Measurements from ENCODE around the gene GALC.

Gene GALC

DNA sequence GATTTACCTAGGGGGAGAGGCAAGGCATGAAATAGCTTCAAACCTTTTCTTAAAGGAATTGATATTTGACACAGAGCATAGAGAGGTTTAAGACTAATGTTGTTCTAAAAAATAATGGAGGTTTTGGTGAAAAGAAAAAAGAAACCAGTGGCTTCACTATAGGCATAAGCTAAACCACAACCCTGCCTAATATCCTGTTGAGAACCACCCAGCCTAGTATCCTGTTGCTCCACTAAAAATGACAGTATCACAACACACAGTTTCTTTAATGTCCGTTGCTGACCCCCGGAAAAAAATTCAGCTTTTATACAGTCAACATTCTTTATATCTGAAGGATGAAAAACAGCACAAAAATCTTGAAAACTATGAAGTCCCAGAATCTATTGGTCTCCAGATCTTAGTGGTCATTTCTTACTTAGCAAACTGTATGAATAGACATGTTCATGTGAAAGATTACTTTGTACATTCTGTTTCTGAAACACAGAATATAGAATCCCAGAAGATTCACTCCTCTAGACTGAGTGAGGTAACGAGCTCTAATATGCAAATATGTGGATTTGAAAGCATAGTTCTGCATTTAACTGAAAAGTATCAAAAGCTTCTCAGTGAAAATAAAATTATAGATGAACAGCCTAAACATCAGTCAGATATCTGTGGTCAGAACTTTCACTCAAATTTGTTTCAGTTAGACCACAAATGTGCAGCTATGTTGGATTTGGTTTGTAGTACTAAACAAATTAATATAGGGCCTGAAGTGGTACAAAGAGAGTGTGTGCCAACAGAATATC lies 40.5 kb downstream of the GALC start:
- DNase-seq, result no peak

DNA sequence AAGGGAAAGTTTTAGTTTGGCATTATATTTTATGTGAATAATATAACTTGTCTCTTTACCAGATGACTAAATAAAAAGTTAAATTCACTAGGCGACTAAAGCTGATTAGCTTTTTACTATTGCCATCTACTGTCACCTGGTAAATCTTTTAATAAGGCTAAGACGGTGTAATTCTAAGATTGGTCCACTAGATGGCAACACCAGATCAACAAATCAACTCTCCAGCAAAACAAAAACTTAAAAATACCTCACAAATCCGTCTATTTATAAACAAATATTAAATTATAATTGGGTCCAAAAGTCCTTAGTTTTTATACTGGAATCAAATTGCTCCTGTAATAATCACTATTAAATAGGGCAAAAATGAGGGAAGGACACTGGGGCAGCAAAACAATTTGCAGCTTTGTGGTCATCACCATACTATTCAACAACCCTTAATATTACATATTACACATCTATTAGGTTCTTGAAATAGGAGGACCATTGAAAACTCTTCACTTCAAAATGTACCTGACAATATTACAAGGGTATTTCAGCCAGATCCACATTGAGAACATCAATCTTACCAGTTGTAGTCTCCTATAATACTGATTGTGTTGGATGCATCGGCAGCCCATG lies 47.9 kb downstream of the GALC start:
- DNase-seq, result no peak

DNA sequence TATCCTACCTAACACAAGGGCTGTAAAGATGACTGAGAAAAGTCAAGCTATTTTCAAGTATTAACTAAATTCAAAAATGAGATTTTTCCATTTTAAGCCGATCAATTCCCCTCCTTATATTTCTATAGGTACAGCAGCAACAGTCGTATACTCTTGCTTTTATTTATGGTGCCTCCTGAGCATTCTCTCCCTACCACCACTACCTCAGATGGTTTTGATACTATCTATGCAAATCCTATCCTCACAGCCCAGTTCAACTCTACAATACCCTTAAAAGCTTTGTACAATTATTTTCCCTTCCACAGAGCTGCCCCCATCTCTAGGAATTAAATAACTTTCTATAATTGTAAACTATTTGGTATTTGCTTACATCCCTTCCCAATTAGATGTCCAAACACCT lies 52.1 kb downstream of the GALC start:
- no peak for DNase-seq

DNA sequence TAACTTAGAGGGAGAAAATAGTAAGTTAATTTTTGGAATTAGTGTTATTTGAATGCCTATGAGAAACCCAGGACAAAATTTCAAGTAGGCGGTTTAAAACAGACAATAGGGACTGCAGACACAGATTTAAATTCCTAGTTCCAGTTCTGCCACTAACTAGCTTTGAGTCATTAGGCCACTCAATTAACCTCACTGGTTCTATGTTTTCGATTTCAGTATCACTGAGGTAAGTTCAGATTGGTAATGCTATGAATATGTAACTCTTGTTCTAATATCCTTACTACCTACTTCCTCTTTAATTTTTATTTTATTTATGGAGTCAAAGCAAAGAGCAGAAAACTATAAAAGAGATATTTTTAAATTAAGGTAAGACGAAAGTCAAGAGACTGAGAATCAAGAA lies 52.6 kb downstream of the GALC start:
- DNase-seq, result no peak

DNA sequence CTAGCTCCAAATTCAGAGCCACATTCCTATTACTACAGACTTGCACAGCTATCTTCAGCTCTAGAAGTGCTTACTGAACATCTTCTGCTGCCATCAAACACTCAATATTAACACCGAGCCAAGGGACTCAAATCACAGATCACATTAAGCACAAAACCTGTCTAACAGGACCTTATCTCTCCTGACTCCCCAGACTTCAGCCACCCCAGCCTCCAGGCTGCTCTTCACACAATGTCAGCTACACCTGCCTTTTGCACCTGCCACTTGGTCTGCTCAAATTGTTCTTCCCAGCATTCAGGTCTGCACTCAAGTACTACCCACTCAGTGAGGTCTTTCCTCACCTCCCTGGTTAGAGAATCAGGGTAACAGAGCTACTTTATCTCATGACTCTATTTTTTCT lies 57.1 kb downstream of the GALC start:
- no peak for DNase-seq

DNA sequence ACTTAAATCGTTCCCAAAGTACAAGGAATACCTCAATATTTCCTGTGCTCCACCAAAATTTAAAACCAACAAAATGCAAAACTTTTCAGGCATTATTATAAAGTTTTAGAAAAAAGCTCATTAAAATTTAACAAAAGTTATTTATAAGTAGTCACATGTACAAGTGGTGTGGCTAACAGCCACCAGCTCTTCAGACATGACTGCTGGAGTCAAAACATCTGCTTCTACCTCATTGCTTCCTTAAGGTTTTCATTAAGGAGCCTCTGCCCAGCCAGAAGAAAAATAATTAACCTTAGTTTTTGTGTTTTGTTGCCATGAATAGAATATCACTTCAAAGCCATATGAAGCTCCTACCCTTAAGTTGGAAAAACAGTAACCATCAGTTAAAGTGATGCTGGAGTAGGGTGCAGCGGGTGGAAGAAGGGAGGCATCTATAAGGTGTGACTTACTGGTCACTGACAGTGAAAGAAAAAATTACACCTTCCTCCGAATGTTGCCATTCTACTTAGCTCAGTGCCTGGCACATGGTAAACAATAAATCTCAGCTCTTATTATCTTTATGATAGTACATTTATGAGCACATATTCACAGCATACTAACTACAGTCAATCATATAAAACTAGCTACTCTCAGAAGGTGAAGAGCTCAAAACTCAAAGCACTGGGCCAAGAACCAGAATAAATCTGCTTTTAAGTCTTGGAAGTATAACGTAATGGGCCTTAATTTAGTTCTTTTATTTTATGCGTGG lies 57.7 kb downstream of the GALC start:
- no peak for DNase-seq

DNA sequence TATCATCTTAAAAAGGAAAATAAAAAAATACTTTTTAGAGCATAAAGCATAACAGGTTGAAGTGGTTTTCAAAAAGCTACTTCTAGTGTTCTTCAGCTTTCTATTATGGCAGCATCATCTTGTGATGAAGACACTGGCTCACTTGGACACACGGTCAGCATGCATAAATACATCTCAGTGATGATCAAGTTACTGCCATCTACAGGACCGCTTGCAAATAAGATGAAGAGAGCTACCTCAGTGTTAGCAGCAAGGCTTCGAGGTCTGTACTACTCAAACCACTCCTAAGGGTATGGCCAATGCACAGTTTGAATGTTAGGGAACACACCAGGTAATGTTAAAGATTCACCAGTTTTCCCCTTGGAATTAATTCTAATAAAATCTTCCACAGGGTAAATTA lies 58.8 kb downstream of the GALC start:
- no peak for DNase-seq

DNA sequence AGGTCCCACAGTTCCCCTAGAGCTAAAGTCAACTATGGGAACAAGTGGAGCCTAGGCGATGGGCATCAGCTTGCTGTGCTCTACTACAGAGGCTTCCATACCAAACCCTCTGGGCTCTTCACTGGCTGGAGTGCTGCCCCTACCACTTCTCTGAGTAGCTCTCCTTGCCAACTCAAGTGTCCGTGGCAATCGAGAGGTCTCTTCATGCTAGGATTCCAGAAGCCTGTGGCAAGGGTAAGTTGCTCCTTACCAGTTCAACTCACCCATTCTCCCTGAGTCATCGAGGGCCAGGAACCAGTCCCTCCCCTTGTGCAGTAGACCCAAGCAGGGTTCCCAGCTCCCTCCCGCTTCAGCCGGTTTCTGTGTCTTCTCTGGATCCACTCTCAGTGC lies 76.1 kb downstream of the GALC start:
- no peak for DNase-seq

DNA sequence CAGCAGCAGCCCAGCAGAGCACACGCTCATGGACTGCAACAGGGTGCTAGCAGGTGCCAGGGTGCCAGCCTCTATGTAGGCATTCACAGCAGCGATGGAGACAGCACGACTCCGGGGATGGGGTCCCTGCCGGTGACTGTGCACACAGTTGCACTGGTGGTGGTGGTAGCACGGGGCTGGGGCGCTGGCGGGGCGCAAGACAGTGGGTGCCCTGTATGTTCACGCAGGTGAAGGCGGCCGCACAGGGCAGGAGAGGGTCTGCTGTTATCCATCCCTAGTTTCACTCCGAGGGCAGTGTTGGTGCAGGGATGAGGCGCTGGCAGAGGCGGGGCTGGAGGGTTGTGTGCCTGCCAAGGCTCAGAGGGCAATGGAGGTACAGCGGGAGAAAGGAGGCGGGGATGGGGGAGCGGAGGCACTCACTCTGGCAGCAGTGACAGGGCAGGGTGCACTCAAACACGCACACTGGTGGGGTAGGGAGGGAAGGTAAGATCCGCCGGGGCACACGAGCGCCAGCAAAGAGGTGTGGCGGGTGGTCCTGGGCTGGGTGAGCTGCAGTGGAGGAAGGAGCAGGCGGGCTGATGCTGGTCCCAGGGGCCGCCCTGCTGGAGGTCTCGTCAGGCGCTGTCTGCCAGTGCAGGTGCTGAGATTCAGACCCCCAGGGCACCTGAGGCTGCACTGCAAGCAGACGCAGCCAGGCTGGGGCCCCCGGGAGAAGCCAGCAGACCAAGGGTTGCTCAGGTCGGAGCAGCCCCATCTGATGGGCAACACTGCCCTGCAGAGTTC lies 76.7 kb downstream of the GALC start:
- DNase-seq, result no peak

DNA sequence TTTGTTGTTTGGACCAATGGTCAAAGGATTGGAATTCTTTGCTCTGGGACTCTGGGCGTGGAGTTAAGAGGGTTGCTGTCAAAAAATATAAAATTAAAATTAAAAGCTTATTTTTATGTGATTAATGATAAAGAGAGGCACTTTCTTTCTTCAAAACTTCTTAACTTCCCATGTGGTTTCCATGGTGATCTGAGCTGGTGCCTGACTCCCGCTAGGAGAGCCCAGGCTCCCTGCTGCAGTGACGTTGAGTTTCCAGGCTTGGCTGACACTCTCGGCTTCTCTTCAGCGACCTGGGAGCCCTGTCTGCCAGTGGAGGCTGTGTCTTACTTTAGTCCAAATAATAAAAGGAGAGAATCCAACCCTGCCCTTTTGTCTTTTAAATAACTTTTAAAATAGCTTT lies 84.4 kb downstream of the GALC start:
- no peak for DNase-seq

DNA sequence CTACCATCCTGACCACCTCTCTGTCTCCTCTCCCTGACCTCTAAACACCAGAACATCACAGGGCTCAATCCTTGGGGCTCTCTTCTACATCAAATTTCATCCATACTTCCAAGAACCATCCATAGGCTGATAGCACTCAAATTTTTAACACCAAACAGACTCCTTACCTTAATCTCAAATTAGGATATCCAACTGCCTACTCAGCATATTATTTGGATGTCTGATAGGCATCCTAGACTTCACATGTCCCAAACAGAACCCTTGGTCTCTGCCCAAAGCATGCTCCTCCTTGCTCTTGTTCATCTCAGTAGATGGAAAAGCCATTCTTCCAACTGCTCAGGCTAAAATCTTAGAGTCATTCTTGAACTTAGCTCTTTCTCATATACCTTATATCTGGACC lies 91.3 kb downstream of the GALC start:
- DNase-seq, result no peak

DNA sequence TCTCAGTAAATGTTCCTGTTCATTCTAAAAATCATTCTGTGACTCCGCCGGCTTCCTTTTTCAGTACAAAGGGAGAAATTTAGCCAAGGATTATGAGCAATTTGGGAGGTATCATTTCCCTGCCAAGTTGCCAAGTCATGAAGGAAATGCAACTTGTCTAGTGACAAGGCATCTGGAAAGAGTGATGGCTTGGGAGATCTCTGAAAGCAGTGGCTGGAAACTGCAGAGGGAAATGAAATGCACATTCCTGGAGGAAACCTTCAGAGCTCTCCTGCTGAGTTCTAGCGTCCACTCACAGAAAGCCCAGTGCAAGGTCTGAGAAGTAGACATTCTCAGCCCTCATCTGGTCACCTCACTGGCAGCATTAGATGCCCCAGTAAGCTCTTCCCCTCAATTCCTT lies 91.7 kb downstream of the GALC start:
- DNase-seq, result no peak

DNA sequence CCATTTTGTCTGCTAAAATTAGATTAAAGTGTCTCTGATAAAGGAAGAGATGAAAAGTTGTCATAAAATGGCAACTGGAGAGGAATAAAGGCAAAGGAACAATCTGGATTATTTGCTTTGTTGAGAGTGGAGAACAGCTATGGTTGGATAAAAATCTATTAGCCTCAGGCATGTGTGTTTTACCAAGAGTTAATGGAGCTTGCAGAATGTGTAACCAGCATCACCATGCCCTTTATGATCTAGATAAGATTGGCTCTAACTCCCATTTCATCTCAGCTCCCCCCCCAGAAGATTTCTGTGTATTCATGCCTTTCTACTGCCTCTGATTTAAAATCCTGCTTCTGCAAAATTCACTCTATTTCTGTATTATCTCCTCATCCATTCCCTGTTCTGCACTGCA lies 93.8 kb downstream of the GALC start:
- DNase-seq, result no peak

DNA sequence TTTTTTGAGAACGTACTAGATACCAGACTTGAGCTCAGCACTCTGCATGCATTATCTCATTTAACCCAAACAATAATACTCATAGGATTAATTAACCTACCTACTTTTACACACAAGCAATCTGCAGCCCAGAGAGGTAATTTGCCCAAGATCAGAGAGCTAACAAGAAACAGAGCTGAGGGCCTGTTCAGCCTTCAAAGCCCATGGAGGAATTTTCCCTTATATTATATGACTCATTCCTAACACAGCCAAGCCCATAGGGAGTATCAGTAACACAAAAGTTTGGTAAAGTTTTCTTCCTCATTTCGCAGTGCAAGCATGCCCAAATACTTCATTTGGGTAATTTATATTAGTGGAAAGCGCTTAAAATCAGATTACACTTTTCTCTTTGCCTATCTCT lies 94.7 kb downstream of the GALC start:
- no peak for DNase-seq

DNA sequence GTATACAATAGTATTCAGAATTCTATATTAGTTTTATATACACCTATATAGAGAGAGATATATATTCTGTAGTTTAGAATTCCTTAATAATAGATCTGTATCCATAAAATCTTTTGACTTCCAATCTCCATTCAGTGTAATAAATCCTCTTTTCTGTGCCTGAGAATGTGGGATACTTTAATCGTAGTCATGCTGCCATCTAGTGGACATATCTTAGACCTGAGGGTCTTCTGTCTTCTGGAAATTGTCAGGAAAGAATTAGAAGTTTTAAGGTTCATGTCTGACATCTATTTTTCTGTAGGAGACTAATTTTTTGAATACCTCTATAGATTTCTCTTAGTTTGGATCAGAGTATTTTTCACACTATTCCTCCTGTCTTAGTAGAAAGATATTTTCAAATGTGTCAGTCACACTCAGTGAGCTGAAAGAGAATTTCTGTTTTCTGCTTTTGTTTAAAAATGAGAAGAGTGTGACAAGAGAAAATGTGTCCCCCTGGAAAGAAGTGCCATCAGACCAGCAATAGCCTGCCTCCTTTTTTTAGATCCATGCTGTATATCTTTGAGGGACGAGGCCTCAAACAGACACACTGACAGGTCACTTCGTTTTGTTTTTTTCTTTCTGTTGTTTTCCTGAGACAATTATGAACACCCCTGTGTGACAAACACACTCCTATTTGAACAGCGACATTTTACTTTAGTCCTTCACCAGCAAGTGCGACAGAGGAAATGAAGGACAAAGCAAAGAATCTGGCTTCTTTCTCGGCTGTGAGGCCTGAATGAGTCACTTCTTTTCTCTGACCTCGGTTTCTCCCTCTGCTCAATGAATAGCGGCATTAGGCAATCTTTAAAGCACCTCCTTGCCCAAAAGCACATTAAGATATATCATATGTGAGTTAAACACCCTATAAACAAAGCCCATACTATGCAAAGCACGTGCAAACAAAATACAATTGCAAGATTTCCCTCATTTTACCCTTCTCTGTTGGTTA lies 96.3 kb downstream of the GALC start:
- no peak for DNase-seq

DNA sequence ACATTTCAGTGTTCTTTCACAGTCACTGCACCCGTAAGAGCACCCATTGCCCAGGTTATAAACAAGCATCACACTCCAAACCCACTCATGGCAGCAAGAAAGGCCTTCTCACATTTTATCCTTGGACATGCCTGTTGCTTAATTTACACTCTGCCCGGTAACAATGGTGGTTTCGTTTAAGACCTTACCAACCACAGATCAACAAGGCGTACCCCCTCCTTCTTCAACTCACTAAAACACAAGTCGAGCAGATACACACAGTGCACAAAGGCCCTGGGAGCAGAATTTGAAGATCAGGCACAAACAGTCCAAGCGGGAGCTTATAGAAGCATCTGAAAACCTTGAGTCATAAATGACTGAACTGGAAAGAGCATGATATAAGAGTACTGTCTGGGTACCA lies 98.1 kb downstream of the GALC start:
- no peak for DNase-seq

DNA sequence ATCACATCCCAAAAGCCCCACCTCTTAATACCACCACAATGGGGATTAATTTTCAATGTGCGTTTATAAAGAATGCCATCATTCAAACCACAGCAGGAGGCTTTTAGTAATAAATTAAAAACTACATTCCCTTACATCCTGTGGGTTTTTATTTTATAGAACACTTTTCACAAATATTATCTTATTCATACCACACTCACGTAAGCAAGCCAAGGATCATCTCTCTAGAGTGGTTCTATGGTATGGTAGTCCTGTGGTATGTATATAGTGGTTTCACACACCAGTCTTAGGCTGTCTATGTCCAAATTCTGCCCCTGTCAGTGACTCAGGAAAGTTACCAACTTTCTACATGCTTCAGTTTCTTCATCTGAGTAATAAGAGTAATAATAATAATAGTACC lies 100.2 kb downstream of the GALC start:
- DNase-seq, result no peak

DNA sequence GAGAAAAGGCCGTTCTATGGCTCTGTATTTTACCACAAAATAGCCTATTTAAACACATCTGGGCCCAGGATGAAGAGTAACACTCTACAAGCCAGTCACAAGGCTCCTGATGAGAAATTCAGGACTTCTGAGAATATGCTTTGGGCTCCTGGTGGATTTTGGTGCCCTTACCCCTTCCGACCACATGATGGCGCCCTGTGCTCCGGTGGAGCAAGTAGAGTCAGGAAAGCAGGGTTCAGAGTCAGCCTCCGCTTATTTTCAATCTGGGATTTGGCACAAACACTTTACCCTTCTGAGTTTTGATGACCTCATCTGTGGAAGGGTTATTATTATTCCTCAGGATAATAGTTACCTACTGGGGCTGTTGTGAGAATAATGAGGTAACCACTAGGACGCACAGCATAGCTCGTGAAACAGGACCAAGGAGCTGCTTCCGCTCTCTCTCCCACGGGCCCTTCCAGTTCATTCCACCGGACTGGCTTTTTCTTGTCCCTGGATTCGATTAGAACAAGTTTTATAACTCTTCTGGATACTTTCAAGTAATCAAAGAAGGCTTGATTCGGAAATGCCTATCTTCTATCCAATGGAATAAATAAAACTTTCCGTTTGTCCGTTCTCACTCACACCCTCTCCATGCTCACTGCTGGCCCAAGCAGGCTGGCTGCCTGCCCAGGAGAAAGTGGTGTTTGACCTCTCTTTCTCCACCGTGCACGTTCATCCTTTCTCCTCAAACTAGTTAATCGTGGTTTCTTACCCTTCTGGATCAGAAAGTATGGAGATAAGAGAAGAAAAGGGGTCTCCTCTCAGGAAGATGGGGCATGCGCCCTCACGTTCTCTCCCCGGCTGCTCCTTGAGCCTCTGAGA lies 104.6 kb downstream of the GALC start:
- no peak for DNase-seq

DNA sequence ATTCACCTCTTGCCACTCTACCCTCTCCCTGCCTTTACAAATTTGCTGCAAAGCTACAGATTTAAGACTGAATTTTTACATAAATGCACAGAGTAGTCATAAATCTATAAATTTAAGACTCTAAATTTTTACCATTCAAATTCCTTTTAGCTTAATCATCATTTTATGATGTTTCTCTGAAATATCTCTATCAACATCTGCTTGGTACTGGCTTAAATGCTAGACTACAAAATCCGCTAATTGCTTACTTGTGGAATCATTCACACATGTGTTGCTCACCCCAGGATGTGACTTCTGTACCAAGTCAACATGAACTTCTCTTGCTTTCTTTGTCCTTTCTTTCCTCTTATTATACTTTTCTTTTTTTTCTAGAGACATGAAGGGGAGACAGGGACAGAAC lies 109.2 kb downstream of the GALC start:
- no peak for DNase-seq
